H9 (cell line): ENCODE measurements around the gene BCL6. TPM values are rescaled to one million over a fixed set of nuclear protein-coding genes. Genes with fewer than 3 reads are reported as not detected.

Experiments used
- DNase-seq: peaks from one replicate; pipeline ENCODE4 v3.0.0-alpha.2; 2017
- H2AFZ ChIP-seq: one replicate; pipeline ENCODE4 v1.6.1; 2013; ENCODE audit warnings: mild to moderate bottlenecking, low read length, control low read depth, moderate library complexity
- H2AK5ac ChIP-seq: 2 replicates; pipeline ENCODE4 v1.6.1; 2013; ENCODE audit warnings: low read length, control low read depth, mixed read lengths; ENCODE audit not compliant: insufficient read length
- H2BK120ac ChIP-seq: one replicate; pipeline ENCODE4 v1.6.1; 2013; ENCODE audit warnings: low read depth, mild to moderate bottlenecking, low read length, control low read depth, inconsistent platforms; ENCODE audit not compliant: poor library complexity, severe bottlenecking
- H2BK12ac ChIP-seq: 2 replicates; pipeline ENCODE4 v1.6.1; 2013; ENCODE audit warnings: low read length, control low read depth, mixed read lengths, low read depth; ENCODE audit not compliant: insufficient read length
- H2BK15ac ChIP-seq: 2 replicates; pipeline ENCODE4 v1.6.1; 2013; ENCODE audit warnings: low read depth, low read length, control low read depth
- H2BK20ac ChIP-seq: one replicate; pipeline ENCODE4 v1.6.1; 2013; ENCODE audit warnings: low read depth, mild to moderate bottlenecking, low read length, control low read depth, inconsistent platforms; ENCODE audit not compliant: poor library complexity, severe bottlenecking
- H2BK5ac ChIP-seq: 2 replicates; pipeline ENCODE4 v1.6.1; 2013; ENCODE audit warnings: low read length, control low read depth, mixed read lengths; ENCODE audit not compliant: insufficient read length
- H3K14ac ChIP-seq: 2 replicates; pipeline ENCODE4 v1.6.1; 2013; ENCODE audit warnings: low read length, control low read depth; ENCODE audit not compliant: insufficient read depth
- H3K18ac ChIP-seq: 2 replicates; pipeline ENCODE4 v1.6.1; 2013; ENCODE audit warnings: low read depth, mild to moderate bottlenecking, mixed read lengths, low read length, control low read depth; ENCODE audit not compliant: insufficient read length
- H3K23ac ChIP-seq: 2 replicates; pipeline ENCODE4 v1.6.1; 2013; ENCODE audit warnings: low read length, control low read depth, mixed read lengths, low read depth; ENCODE audit not compliant: insufficient read length
- H3K23me2 ChIP-seq: 2 replicates; pipeline ENCODE4 v1.6.1; 2013; ENCODE audit warnings: low read depth, mild to moderate bottlenecking, mixed read lengths, low read length, control low read depth; ENCODE audit not compliant: insufficient read length, poor library complexity, severe bottlenecking
- H3K27ac ChIP-seq: 2 replicates; pipeline ENCODE4 v1.5.1; 2013; ENCODE audit warnings: low read length, control low read depth, mixed read lengths, low read depth; ENCODE audit not compliant: insufficient read length
- H3K27me3 ChIP-seq: 2 replicates; pipeline ENCODE4 v1.6.1; 2013; ENCODE audit warnings: low read length, control low read depth, inconsistent platforms; ENCODE audit not compliant: insufficient read depth
- H3K4ac ChIP-seq: 2 replicates; pipeline ENCODE4 v1.6.1; 2013; ENCODE audit warnings: low read depth, mild to moderate bottlenecking, control low read depth, inconsistent platforms, low read length, moderate library complexity
- H3K4me1 ChIP-seq: 2 replicates; pipeline ENCODE4 v1.6.1; 2013; ENCODE audit warnings: low read length, control low read depth, inconsistent platforms; ENCODE audit not compliant: insufficient read depth
- H3K4me2 ChIP-seq: 2 replicates; pipeline ENCODE4 v1.6.1; 2013; ENCODE audit warnings: low read length, control low read depth, mixed read lengths; ENCODE audit not compliant: insufficient read length, insufficient read depth
- H3K56ac ChIP-seq: 2 replicates; pipeline ENCODE4 v1.6.1; 2013; ENCODE audit warnings: low read depth, mild to moderate bottlenecking, mixed read lengths, low read length, control low read depth; ENCODE audit not compliant: insufficient read length
- H3K79me1 ChIP-seq: 2 replicates; pipeline ENCODE4 v1.6.1; 2013; ENCODE audit warnings: low read depth, mild to moderate bottlenecking, moderate library complexity, low read length, control low read depth, inconsistent platforms; ENCODE audit not compliant: insufficient read depth, poor library complexity, severe bottlenecking
- H3K79me2 ChIP-seq: 2 replicates; pipeline ENCODE4 v1.6.1; 2013; ENCODE audit warnings: low read length, control low read depth, inconsistent platforms; ENCODE audit not compliant: insufficient read depth
- H3K9ac ChIP-seq: 2 replicates; pipeline ENCODE4 v1.6.1; 2013; ENCODE audit warnings: low read length, control low read depth, mixed read lengths; ENCODE audit not compliant: insufficient read length; ENCODE audit errors: extremely low read depth
- H3K9me3 ChIP-seq: one replicate; pipeline ENCODE4 v1.6.1; 2013; ENCODE audit warnings: low read depth, low read length, inconsistent platforms; ENCODE audit not compliant: control insufficient read depth
- H3T11ph ChIP-seq: one replicate; pipeline ENCODE4 v1.6.1; 2013; ENCODE audit warnings: mild to moderate bottlenecking, low read length, control low read depth, inconsistent platforms
- H4K20me1 ChIP-seq: one replicate; pipeline ENCODE4 v1.6.1; 2013; ENCODE audit not compliant: control insufficient read depth, insufficient read length, insufficient read depth
- H4K5ac ChIP-seq: 2 replicates; pipeline ENCODE4 v1.6.1; 2013; ENCODE audit warnings: low read depth, mild to moderate bottlenecking, mixed read lengths, low read length, control low read depth; ENCODE audit not compliant: insufficient read length
- H4K8ac ChIP-seq: replicated peaks from 2 replicates; pipeline ENCODE4 v1.6.1; 2013; ENCODE audit warnings: low read length, control low read depth, mixed read lengths, low read depth; ENCODE audit not compliant: insufficient read length
- H4K91ac ChIP-seq: 2 replicates; pipeline ENCODE4 v1.6.1; 2013; ENCODE audit warnings: low read depth, mild to moderate bottlenecking, moderate library complexity, mixed read lengths, low read length, control low read depth; ENCODE audit not compliant: insufficient read length
- H3K27ac Mint-ChIP-seq, 3 experiments: 2 replicates in 2 of 3; 3 replicates in 1 of 3; pipeline ENCODE4 v1.8.0; 2020 to 2021; ENCODE audit warnings: mixed read lengths in 3 of 3, mild to moderate bottlenecking in 1 of 3, moderate library complexity in 1 of 3
- H3K27me3 Mint-ChIP-seq: 2 replicates; pipeline ENCODE4 v1.8.0; 2021; ENCODE audit warnings: low read depth, mild to moderate bottlenecking, moderate library complexity, mixed read lengths
- H3K36me3 Mint-ChIP-seq, 3 experiments: 2 replicates in 2 of 3; 3 replicates in 1 of 3; pipeline ENCODE4 v1.8.0; 2020 to 2021; ENCODE audit warnings: low read depth in 3 of 3, mixed read lengths in 3 of 3; ENCODE audit not compliant: insufficient read depth in 1 of 3
- H3K4me1 Mint-ChIP-seq, 2 experiments: 2 replicates each; pipeline ENCODE4 v1.8.0; 2020; ENCODE audit warnings: mixed read lengths in 2 of 2
- H3K4me3 Mint-ChIP-seq, 2 experiments: 2 replicates in 1 of 2; 3 replicates in 1 of 2; pipeline ENCODE4 v1.8.0; 2020 to 2021; ENCODE audit warnings: mild to moderate bottlenecking in 2 of 2, mixed read lengths in 2 of 2, moderate library complexity in 1 of 2
- H3K9me3 Mint-ChIP-seq, 2 experiments: 2 replicates in 1 of 2; 3 replicates in 1 of 2; pipeline ENCODE4 v1.8.0; 2020; ENCODE audit warnings: mild to moderate bottlenecking in 2 of 2, mixed read lengths in 2 of 2, moderate library complexity in 1 of 2
- CTCF ChIP-seq: fragments of 200-600 bp; sonication (generic); conservative IDR thresholded peaks from 3 replicates; pipeline ENCODE4 v1.8.0; 2021; ENCODE audit warnings: antibody characterized with exemption, mild to moderate bottlenecking
- WGBS: extraction: QIAGEN DNeasy Blood & Tissue Kit; methylation state at CpG from one replicate; pipeline ENCODE4 v1.1.7; 2013; ENCODE audit warnings: missing lambda C conversion rate, low lambda C conversion rate, mixed read lengths; ENCODE audit not compliant: insufficient read length; ENCODE audit errors: extremely low coverage; 5-methylcytosine and 5-hydroxymethylcytosine counted together
- total RNA-seq: library from RNA; stranded (reverse); gene quantifications from 2 replicates; pipeline ENCODE4 v1.2.1, GENCODE V29; 2021

The BCL6 gene
- total RNA-seq, 1 experiment from 2014 or later: 3.4 TPM

GRCh38 chr3:187763850-187764648 lies 18.8 kb upstream of the BCL6 start:
- Histone ChIP-seq H3K79me2 (no peaks in the 10 kb centered on the region), H3K18ac (no peak overlapping the region), H2BK20ac (no peak overlapping the region), H3K27ac (no peak overlapping the region), H4K5ac (no peak overlapping the region), H3K9ac (no peak overlapping the region), H2BK12ac (no peak overlapping the region), H3K14ac (no peak overlapping the region), H3K27me3 (no peaks in the 10 kb centered on the region; the same call in 1 of the 2 replicates), H4K91ac (no peak overlapping the region), H2AFZ (no peak overlapping the region), H3K23me2 (no peaks in the 10 kb centered on the region), H3K4ac (no peak overlapping the region), H3K4me2 (no peak overlapping the region), H2AK5ac (no peak overlapping the region), H3K4me1 (no peaks in the 10 kb centered on the region), H2BK120ac (no peak overlapping the region), H4K20me1 (no peaks in the 10 kb centered on the region), H3K79me1 (no peaks in the 10 kb centered on the region), H3T11ph (no peak overlapping the region), H4K8ac (no peak overlapping the region), H3K56ac (no peak overlapping the region), H3K23ac (no peak overlapping the region), H2BK15ac (no peak overlapping the region), H3K9me3 (no peaks in the 10 kb centered on the region), H2BK5ac (no peak overlapping the region)
- no CpG with 5 or more reads among the region's 7 CpGs for WGBS
- no peak for TF ChIP-seq CTCF
- peak; percentile 43 for DNase-seq
- Mint-ChIP-seq H3K27ac (no peak overlapping the region), H3K4me3 (no peak overlapping the region), H3K9me3 (no peaks in the 10 kb centered on the region), H3K4me1 (peaks cover 10 to 26% of the 10 kb centered on the region in 2 experiments), H3K36me3 (no peaks in the 10 kb centered on the region), H3K27me3 (peaks cover 2% of the 10 kb centered on the region; the same call in 1 of the 2 replicates)
